Frontal cortex (tissue), 4 donors: ENCODE data around the gene PLG. TPM values are rescaled to one million over a fixed set of nuclear protein-coding genes. Genes with fewer than 3 reads are reported as not detected.
"Not testable (repeated sequence)": the region's sequence is repeated elsewhere in the genome, so short reads cannot be mapped to it uniquely, and the experiment has no call there.

ENCODE experiments used
- DNase-seq, 2 donors: peaks; one replicate each; pipeline ENCODE4 v3.0.0; 2012; ENCODE audit warnings: low spot score in 2 of 2
- FAIRE-seq: peaks from 2 replicates; lab custom pipeline; 2012; peaks lifted over from hg19 to GRCh38; lab: Jason Lieb, UNC
- total RNA-seq: library from RNA; depleted of rRNA; stranded (reverse); fragments of >200 nt; gene quantifications from one replicate; pipeline ENCODE4 v1.2.3, GENCODE V29; 2014
- donor health status: control.
- donor health status: control.
- donor health status: control.

PLG gene
- total RNA-seq, 1 donor from 2014 or later = not detected

- FAIRE-seq = no peak
Measured at GRCh38 chr6:160799801-160800506, 97.9 kb downstream of the PLG start.

GRCh38 chr6:160801418-160801817, 99.4 kb downstream of the PLG start:
- FAIRE-seq = no peak
- no peak for DNase-seq

More at GRCh38 chr6:160799801-160800506, 97.9 kb downstream of the PLG start:
- DNase-seq = no peak

DNA sequence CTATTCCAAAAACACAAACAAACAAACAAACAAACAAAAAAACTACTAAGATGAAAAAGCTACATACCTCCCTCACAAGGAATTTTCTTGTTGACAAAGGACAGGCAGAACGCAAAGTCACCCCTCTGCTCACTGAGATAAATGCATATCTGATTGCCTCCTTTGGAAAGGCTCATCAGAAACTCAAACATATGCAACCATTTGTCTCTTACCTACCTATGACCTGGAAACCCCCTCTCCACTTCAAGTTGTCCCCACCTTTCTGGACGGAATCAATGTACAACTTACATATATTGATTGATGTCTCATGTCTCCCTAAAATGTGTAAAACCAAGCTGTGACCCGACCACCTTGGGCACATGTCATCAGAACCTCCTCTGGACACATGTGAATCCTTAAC, 100.0 kb downstream of the PLG start:
- DNase-seq, FAIRE-seq: not testable (repeated sequence)

Other genes starting within 250 kb of the PLG start
- gene LPA, start 38.0 kb upstream of the PLG start, total RNA-seq = 1.2 TPM